GM21717 (cell line): ENCODE measurements around the gene VRK3.
"Not testable (repeated sequence)": the region's sequence is repeated elsewhere in the genome, so short reads cannot be mapped to it uniquely, and the experiment has no call there.

Experiments used
- ATAC-seq: cut with Tn5 transposase; IDR thresholded peaks from one replicate; pipeline ENCODE4 v1.9.1; 2021; ENCODE audit warnings: mild to moderate bottlenecking, moderate library complexity; ENCODE audit not compliant: unreplicated experiment

The VRK3 gene

GRCh38 chr19:49958596-49958995 lies 66.6 kb downstream of the VRK3 start:
- not testable (repeated sequence) for ATAC-seq

- not testable (repeated sequence) for ATAC-seq
These were observed 67.0 kb downstream of the VRK3 start for GRCh38 chr19:49958144-49958543.

- no peak for ATAC-seq
These were observed 67.8 kb downstream of the VRK3 start for GRCh38 chr19:49957262-49957915.

- no peak for ATAC-seq
These were observed 69.1 kb downstream of the VRK3 start for GRCh38 chr19:49956115-49956495.

- no peak for ATAC-seq
These were observed 70.2 kb downstream of the VRK3 start for GRCh38 chr19:49954933-49955332.

- no peak for ATAC-seq
These were observed 70.9 kb downstream of the VRK3 start for GRCh38 chr19:49954092-49954829.

GRCh38 chr19:49953416-49953815 lies 71.8 kb downstream of the VRK3 start:
- ATAC-seq = no peak

- no peak for ATAC-seq
These were observed 72.3 kb downstream of the VRK3 start for GRCh38 chr19:49952906-49953305.

GRCh38 chr19:49952479-49952836 lies 72.7 kb downstream of the VRK3 start:
- no peak for ATAC-seq

- ATAC-seq = no peak
These were observed 73.2 kb downstream of the VRK3 start for GRCh38 chr19:49951806-49952478.

GRCh38 chr19:49950956-49951526 lies 74.1 kb downstream of the VRK3 start:
- no peak for ATAC-seq

- no peak for ATAC-seq
These were observed 74.6 kb downstream of the VRK3 start for GRCh38 chr19:49950590-49950948.

- ATAC-seq = no peak
These were observed 75.2 kb downstream of the VRK3 start for GRCh38 chr19:49949742-49950589.

GRCh38 chr19:49946415-49946814 lies 78.8 kb downstream of the VRK3 start:
- no peak for ATAC-seq

GRCh38 chr19:49944567-49944966 lies 80.6 kb downstream of the VRK3 start:
- not testable (repeated sequence) for ATAC-seq

GRCh38 chr19:49940482-49940791 lies 84.7 kb downstream of the VRK3 start:
- ATAC-seq = no peak

GRCh38 chr19:49939721-49940481 lies 85.3 kb downstream of the VRK3 start:
- ATAC-seq = no peak

GRCh38 chr19:49938662-49939061 lies 86.5 kb downstream of the VRK3 start:
- ATAC-seq = no peak

- ATAC-seq = no peak
These were observed 87.3 kb downstream of the VRK3 start for GRCh38 chr19:49937750-49938381.

GRCh38 chr19:49936549-49936948 lies 88.6 kb downstream of the VRK3 start:
- no peak for ATAC-seq
